Tibial nerve (tissue), 4 donors: ENCODE results near the gene HEXD. TPM values are rescaled to one million over a fixed set of nuclear protein-coding genes. Genes with fewer than 3 reads are reported as not detected.

Experiments
- DNase-seq, 2 donors: peaks; one replicate each; pipeline ENCODE4 v3.0.0-alpha.2; 2019; ENCODE audit warnings: low spot score in 2 of 2
- H3K27ac ChIP-seq, 4 donors: fragments of 200-600 bp; sonication (generic) in 3 of 4; one replicate each; pipeline ENCODE4 v1.5.1; 2017 to 2019; ENCODE audit warnings: mild to moderate bottlenecking in 1 of 4
- H3K27me3 ChIP-seq, 2 donors: fragments of 200-600 bp; sonication (generic) in 1 of 2; one replicate each; pipeline versions ENCODE4 v1.5.1 to v1.6.0; 2017 to 2019
- H3K36me3 ChIP-seq, 3 donors: fragments of 200-600 bp; sonication (generic); one replicate each; pipeline ENCODE4 v1.5.1; 2018 to 2019
- H3K4me1 ChIP-seq, 4 donors: fragments of 200-600 bp; sonication (generic) in 3 of 4; one replicate each; pipeline ENCODE4 v1.5.1; 2017 to 2019
- H3K4me3 ChIP-seq, 4 donors: fragments of 200-600 bp; sonication (generic) in 3 of 4; one replicate each; pipeline ENCODE4 v1.5.1; 2017 to 2019; ENCODE audit warnings: mild to moderate bottlenecking in 1 of 4, moderate library complexity in 1 of 4
- H3K9me3 ChIP-seq, 4 donors: fragments of 200-600 bp; sonication (generic) in 3 of 4; one replicate each; pipeline ENCODE4 v1.5.1; 2017 to 2019
- EP300 ChIP-seq, 2 donors: sonication (generic); formaldehyde crosslinking; IDR thresholded peaks; one replicate each; pipeline ENCODE4 v1.6.1; 2017; ENCODE audit warnings: antibody characterized with exemption in 2 of 2, mild to moderate bottlenecking in 1 of 2
- POLR2A ChIP-seq, 2 donors: fragments of 450-650 bp; IDR thresholded peaks; one replicate each; pipeline ENCODE4 v1.6.1; 2017; ENCODE audit warnings: antibody characterized with exemption in 2 of 2, mild to moderate bottlenecking in 2 of 2, moderate library complexity in 2 of 2
- WGBS, 2 donors: methylation state at CpG; one replicate each; pipeline ENCODE4 v1.1.5; 2018; 5-methylcytosine and 5-hydroxymethylcytosine counted together
- total RNA-seq, 4 donors: library from RNA; depleted of rRNA; stranded (reverse); fragments of >200 nt; gene quantifications; one replicate each; pipeline ENCODE4 v1.1.0, GENCODE V29; 2016
- TF ChIP-seq, protein P1 (sequence below), 5 experiments: fragments of 200-600 bp in 3 of 5; fragments of 450-650 bp in 2 of 5; sonication (generic) in 3 of 5; IDR thresholded peaks; one replicate each; pipeline ENCODE4 v1.5.1; 2016 to 2019; ENCODE audit warnings: antibody characterized with exemption in 5 of 5, mild to moderate bottlenecking in 3 of 5, moderate library complexity in 2 of 5

The HEXD gene
- total RNA-seq, 4 donors from 2014 or later = 65.6 to 143 (median 95.1) TPM

DNA sequence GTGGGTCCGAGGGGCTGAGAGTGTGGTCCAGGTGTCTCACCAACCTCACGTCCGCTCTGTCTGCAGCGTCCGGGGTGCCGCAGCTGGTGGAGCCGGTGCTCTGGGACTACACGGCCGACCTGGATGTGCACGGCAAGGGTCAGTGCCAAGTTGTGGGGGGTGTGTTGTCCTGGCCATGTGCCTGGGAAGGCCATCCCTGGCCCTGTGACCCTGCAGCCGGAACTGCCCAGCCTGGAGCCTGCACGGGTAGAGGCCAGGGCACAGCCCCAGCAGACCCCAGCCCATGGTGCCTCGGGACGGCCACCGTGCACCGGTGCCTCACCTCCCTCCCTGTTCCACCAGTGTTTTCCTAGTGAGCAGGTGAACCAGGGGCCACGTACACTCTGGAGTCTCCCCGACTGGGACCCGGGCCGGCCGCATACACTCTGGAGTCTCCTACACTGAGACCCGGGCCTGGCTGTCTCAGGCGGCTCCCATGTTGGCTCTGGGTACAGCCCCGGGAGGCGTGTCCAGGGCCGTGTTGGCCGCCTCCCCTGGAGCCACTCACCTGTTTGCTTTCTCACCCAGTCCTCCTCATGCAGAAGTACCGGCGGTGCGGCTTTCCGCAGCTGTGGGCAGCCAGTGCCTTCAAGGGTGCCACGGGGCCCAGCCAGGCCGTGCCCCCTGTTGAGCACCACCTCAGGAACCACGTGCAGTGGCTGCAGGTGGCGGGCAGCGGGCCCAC lies 18.6 kb downstream of the HEXD start:
- Histone ChIP-seq H3K27me3 (no peaks in the 10 kb centered on the region), H3K27ac (no peak overlapping the region), H3K4me3 (no peak overlapping the region), H3K4me1 (peaks cover 0 to 7% (median 3%) of the 10 kb centered on the region in 4 donors), H3K36me3 (peaks cover 0 to 92% (median 10%) of the 10 kb centered on the region in 3 donors), H3K9me3 (no peaks in the 10 kb centered on the region)
- DNase-seq = no peak
- TF ChIP-seq, protein P1, sequence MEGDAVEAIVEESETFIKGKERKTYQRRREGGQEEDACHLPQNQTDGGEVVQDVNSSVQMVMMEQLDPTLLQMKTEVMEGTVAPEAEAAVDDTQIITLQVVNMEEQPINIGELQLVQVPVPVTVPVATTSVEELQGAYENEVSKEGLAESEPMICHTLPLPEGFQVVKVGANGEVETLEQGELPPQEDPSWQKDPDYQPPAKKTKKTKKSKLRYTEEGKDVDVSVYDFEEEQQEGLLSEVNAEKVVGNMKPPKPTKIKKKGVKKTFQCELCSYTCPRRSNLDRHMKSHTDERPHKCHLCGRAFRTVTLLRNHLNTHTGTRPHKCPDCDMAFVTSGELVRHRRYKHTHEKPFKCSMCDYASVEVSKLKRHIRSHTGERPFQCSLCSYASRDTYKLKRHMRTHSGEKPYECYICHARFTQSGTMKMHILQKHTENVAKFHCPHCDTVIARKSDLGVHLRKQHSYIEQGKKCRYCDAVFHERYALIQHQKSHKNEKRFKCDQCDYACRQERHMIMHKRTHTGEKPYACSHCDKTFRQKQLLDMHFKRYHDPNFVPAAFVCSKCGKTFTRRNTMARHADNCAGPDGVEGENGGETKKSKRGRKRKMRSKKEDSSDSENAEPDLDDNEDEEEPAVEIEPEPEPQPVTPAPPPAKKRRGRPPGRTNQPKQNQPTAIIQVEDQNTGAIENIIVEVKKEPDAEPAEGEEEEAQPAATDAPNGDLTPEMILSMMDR (IDR thresholded peaks at IDR 0.05) = no peak
- no peak for TF ChIP-seq EP300 (IDR thresholded peaks at IDR 0.05)
- no peak for TF ChIP-seq POLR2A (IDR thresholded peaks at IDR 0.05)
- WGBS, 2 donors = 88 to 91% methylated on average over 28 to 30 of the region's 36 CpGs

DNA sequence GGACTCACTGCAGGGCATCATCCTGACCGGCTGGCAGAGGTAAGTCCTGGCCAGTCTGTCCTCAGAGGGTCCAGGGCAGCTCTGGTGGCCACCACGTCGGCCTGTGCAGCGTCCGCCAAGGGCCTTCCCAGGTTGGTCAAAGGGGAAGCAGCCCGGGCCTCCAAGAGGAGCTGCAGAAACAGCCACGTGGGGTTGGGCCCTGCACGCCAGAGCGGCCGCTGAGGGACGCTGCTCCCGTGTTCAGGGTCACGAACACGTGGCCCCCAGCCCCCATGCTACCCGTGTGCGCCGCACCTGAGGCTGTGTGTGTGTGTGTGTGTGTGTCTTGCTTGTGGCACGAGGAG lies 19.1 kb downstream of the HEXD start:
- no peak overlapping the region for H3K4me3 ChIP-seq
- no peaks in the 10 kb centered on the region for H3K27me3 ChIP-seq
- H3K36me3 ChIP-seq = peaks cover 0 to 92% (median 10%) of the 10 kb centered on the region in 3 donors
- DNase-seq = no peak
- H3K4me1 ChIP-seq = peaks cover 0 to 8% (median 3%) of the 10 kb centered on the region in 4 donors
- no peak overlapping the region for H3K27ac ChIP-seq
- 90 to 92% methylated on average over 6 to 7 of the region's 18 CpGs for WGBS, 2 donors
- no peak for TF ChIP-seq EP300 (IDR thresholded peaks at IDR 0.05)
- TF ChIP-seq POLR2A (IDR thresholded peaks at IDR 0.05) = no peak
- TF ChIP-seq, protein P1 (IDR thresholded peaks at IDR 0.05) = no peak
- no peaks in the 10 kb centered on the region for H3K9me3 ChIP-seq

DNA sequence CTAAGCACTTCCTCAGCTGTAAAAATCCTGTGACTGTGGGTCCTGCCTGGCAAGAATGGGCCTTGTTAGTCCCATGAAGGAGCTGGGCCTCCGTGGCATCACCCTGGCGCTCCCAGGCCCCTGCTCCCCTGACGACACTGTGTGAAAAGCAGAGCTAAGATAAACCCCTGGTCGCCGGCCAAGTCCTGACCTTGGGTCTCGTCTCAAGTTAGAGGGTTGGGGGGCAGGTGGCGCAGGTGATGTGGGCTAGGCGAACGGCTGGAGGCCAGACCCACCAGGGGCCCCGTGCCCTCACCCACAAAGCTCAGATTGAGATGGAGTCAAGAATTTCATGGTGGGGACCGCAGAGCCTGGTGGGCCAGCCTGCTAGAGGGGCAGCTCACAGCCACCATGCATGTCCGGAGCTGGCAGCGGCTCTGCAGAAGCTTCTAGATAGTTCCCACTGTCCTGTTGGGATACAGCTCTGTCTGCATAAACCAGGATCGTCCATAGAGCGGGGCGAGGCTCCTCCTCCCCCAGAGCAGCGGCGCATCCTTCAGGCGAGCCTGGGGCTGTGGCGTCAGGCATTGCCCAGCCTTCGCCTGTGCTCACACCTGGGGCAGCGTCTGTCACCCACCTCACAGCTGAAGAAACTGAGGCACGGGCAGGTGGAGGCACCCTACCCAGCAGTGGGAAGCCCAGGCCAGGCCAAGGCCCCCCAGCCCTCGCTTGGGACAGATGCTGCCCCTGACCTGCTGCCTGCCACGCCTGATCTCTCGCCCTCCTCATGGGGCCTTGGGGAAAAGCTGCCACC lies 20.4 kb downstream of the HEXD start:
- peak overlapping the region in 1 of 4 donors; percentile 86 for H3K27ac ChIP-seq
- peaks cover 0 to 96% (median 10%) of the 10 kb centered on the region in 3 donors for H3K36me3 ChIP-seq
- no peaks in the 10 kb centered on the region for H3K27me3 ChIP-seq
- TF ChIP-seq, protein P1 (IDR thresholded peaks at IDR 0.05) = no peak
- TF ChIP-seq POLR2A (IDR thresholded peaks at IDR 0.05) (no peak), EP300 (IDR thresholded peaks at IDR 0.05) (no peak)
- no peaks in the 10 kb centered on the region for H3K9me3 ChIP-seq
- no peak overlapping the region for H3K4me3 ChIP-seq
- 83 to 93% methylated on average over 9 to 16 of the region's 26 CpGs for WGBS, 2 donors
- DNase-seq = no peak
- peaks cover 0 to 20% (median 3%) of the 10 kb centered on the region in 4 donors for H3K4me1 ChIP-seq

DNA sequence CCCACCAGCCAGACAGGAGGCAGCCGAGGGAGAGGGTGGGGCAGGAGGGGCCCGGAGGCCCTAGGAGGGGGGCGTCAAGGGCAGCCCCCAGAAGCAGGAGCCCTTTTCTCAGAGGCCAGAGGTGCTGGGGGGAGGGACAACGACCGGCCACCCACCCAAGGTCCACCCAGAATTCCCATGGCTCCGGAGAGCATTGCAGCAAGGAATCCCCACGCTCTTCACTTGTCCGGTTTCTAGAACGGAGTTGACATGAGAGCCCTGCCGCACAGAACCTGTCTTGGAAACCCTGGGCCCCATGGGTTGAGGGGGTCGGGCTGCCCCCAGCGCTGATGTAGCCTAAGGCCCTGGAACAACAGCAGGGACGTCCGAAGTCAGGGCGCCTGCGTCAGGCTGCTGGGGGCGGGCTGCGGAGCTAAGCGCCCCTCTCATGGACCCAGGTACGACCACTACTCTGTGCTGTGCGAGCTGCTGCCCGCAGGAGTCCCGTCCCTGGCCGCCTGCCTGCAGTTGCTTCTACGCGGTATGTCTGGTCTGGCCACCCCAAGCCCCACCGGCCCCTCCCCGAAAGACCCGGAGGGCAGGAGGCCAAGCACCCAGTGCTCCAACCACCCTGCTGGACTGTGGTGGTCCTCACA lies 21.2 kb downstream of the HEXD start:
- 81 to 83% methylated on average over 19 to 26 of the region's 29 CpGs for WGBS, 2 donors

More for the DNA sequence above, 21.2 kb downstream of the HEXD start:
- TF ChIP-seq, protein P1 (IDR thresholded peaks at IDR 0.05) = no peak
- TF ChIP-seq POLR2A (IDR thresholded peaks at IDR 0.05) (no peak), EP300 (IDR thresholded peaks at IDR 0.05) (no peak)
- H3K4me3 ChIP-seq = no peak overlapping the region
- H3K4me1 ChIP-seq = peaks cover 0 to 20% (median 3%) of the 10 kb centered on the region in 4 donors
- H3K27me3 ChIP-seq = no peaks in the 10 kb centered on the region
- H3K27ac ChIP-seq = peak overlapping the region in 2 of 4 donors; percentile 17 to 86
- H3K36me3 ChIP-seq = peaks cover 0 to 96% (median 10%) of the 10 kb centered on the region in 3 donors
- no peak for DNase-seq
- H3K9me3 ChIP-seq = no peaks in the 10 kb centered on the region
